Glutamatergic neuron (in vitro differentiated cells): ENCODE data around the gene TBC1D22A. TPM values are rescaled to one million over a fixed set of nuclear protein-coding genes. Genes with fewer than 3 reads are reported as not detected.

Experiments
- DNase-seq: peaks from one replicate; pipeline ENCODE4 v3.0.0; 2022
- H3K27ac Mint-ChIP-seq: one replicate; pipeline ENCODE4 v1.8.0; 2020; ENCODE audit warnings: mild to moderate bottlenecking, mixed read lengths, inconsistent platforms; ENCODE audit not compliant: unreplicated experiment
- H3K27me3 Mint-ChIP-seq: one replicate; pipeline ENCODE4 v1.8.0; 2020; ENCODE audit warnings: mild to moderate bottlenecking, moderate library complexity, mixed read lengths, inconsistent platforms; ENCODE audit not compliant: unreplicated experiment
- H3K36me3 Mint-ChIP-seq: one replicate; pipeline ENCODE4 v1.8.0; 2020; ENCODE audit warnings: mild to moderate bottlenecking, mixed read lengths, inconsistent platforms; ENCODE audit not compliant: unreplicated experiment
- H3K4me1 Mint-ChIP-seq: one replicate; pipeline ENCODE4 v1.8.0; 2020; ENCODE audit warnings: mild to moderate bottlenecking, low read depth, mixed read lengths, inconsistent platforms; ENCODE audit not compliant: unreplicated experiment
- H3K4me3 Mint-ChIP-seq: one replicate; pipeline ENCODE4 v1.8.0; 2020; ENCODE audit warnings: mild to moderate bottlenecking, mixed read lengths, inconsistent platforms; ENCODE audit not compliant: unreplicated experiment
- H3K9me3 Mint-ChIP-seq: one replicate; pipeline ENCODE4 v1.8.0; 2020; ENCODE audit warnings: mild to moderate bottlenecking, moderate library complexity, mixed read lengths, inconsistent platforms; ENCODE audit not compliant: unreplicated experiment
- CTCF ChIP-seq: fragments of 200-600 bp; sonication (generic); IDR thresholded peaks from one replicate; pipeline ENCODE4 v1.5.0; 2021; ENCODE audit not compliant: partially characterized antibody, unreplicated experiment
- total RNA-seq: library from RNA; stranded (reverse); fragmentation: NEBNext Ultra II Directional; extraction: Animal tissue kit (Norgen Biotek cat#: 25700); gene quantifications from one replicate; pipeline ENCODE4 v1.2.1, GENCODE V29; 2021; ENCODE audit not compliant: unreplicated experiment

TBC1D22A gene
- total RNA-seq, 1 donor from 2014 or later = 23.0 TPM

- Mint-ChIP-seq H3K36me3 (peaks cover 19% of the 10 kb centered on the region), H3K27ac (no peak overlapping the region), H3K27me3 (peaks cover 6% of the 10 kb centered on the region), H3K9me3 (peaks cover 8% of the 10 kb centered on the region), H3K4me3 (no peak overlapping the region), H3K4me1 (no peaks in the 10 kb centered on the region)
- no peak for DNase-seq
- TF ChIP-seq CTCF = no peak
Observed at GRCh38 chr22:46864314-46865051, 102.0 kb downstream of the TBC1D22A start.

- no peaks in the 10 kb centered on the region for H3K4me1 Mint-ChIP-seq
- H3K9me3 Mint-ChIP-seq = peaks cover 8% of the 10 kb centered on the region
- H3K27me3 Mint-ChIP-seq = peaks cover 6% of the 10 kb centered on the region
- no peak for DNase-seq
- no peak overlapping the region for H3K27ac Mint-ChIP-seq
- peaks cover 19% of the 10 kb centered on the region for H3K36me3 Mint-ChIP-seq
- TF ChIP-seq CTCF = no peak
- no peak overlapping the region for H3K4me3 Mint-ChIP-seq
Observed at GRCh38 chr22:46865052-46865434, 102.6 kb downstream of the TBC1D22A start.

GRCh38 chr22:46865642-46866041 lies 103.2 kb downstream of the TBC1D22A start:
- Mint-ChIP-seq H3K27ac (no peak overlapping the region), H3K36me3 (peaks cover 23% of the 10 kb centered on the region), H3K9me3 (peaks cover 8% of the 10 kb centered on the region), H3K4me1 (no peaks in the 10 kb centered on the region), H3K4me3 (no peak overlapping the region), H3K27me3 (peaks cover 6% of the 10 kb centered on the region)
- DNase-seq = no peak
- TF ChIP-seq CTCF = no peak

- Mint-ChIP-seq H3K4me1 (no peaks in the 10 kb centered on the region), H3K27ac (no peak overlapping the region), H3K4me3 (no peak overlapping the region), H3K9me3 (peaks cover 10% of the 10 kb centered on the region), H3K36me3 (peaks cover 32% of the 10 kb centered on the region), H3K27me3 (peaks cover 6% of the 10 kb centered on the region)
- DNase-seq = no peak
- TF ChIP-seq CTCF = no peak
Observed at GRCh38 chr22:46866591-46866990, 104.1 kb downstream of the TBC1D22A start.

- no peak for DNase-seq
- peaks cover 35% of the 10 kb centered on the region for H3K36me3 Mint-ChIP-seq
- TF ChIP-seq CTCF = no peak
- no peak overlapping the region for H3K27ac Mint-ChIP-seq
- no peaks in the 10 kb centered on the region for H3K4me1 Mint-ChIP-seq
- no peak overlapping the region for H3K4me3 Mint-ChIP-seq
- peaks cover 6% of the 10 kb centered on the region for H3K27me3 Mint-ChIP-seq
- peaks cover 13% of the 10 kb centered on the region for H3K9me3 Mint-ChIP-seq
Observed at GRCh38 chr22:46867106-46867505, 104.7 kb downstream of the TBC1D22A start.
